Adrenal gland (tissue), 12 donors: ENCODE data around the gene FGFRL1. TPM values are rescaled to one million over a fixed set of nuclear protein-coding genes. Genes with fewer than 3 reads are reported as not detected.
A peak's percentile ranks its signal among the peaks of the same experiment; 100 is the strongest.

Experiments used
- DNase-seq, 7 donors: peaks; one replicate each; pipeline ENCODE4 v3.0.0-alpha.2; 2019 to 2020
- H3K27ac ChIP-seq, 5 donors: fragments of 200-600 bp; sonication (generic) in 4 of 5; 1 replicate in 3 of 5; 2 replicates in 2 of 5; pipeline versions ENCODE4 v1.5.1 to v1.8.0; 2016 to 2020; ENCODE audit warnings: mild to moderate bottlenecking in 1 of 5
- H3K27me3 ChIP-seq: fragments of 200-600 bp; 2 replicates; pipeline ENCODE4 v1.8.0; 2021
- H3K36me3 ChIP-seq, 2 donors: fragments of 200-600 bp; replicated peaks in 1 of 2; 1 replicate in 1 of 2; 2 replicates in 1 of 2; pipeline versions ENCODE4 v1.5.1 to v1.8.0; 2018 to 2022
- H3K4me1 ChIP-seq, 2 donors: fragments of 200-600 bp; replicated peaks in 1 of 2; 1 replicate in 1 of 2; 2 replicates in 1 of 2; pipeline versions ENCODE4 v1.5.1 to v1.8.0; 2018 to 2021
- H3K4me3 ChIP-seq, 4 donors: fragments of 200-600 bp; sonication (generic) in 3 of 4; one replicate each; pipeline ENCODE4 v1.5.1; 2016 to 2018
- H3K9me3 ChIP-seq, 3 donors: fragments of 200-600 bp; sonication (generic) in 1 of 3; replicated peaks in 1 of 3; 1 replicate in 2 of 3; 2 replicates in 1 of 3; pipeline versions ENCODE4 v1.5.1 to v1.8.0; 2016 to 2021
- CTCF ChIP-seq, 6 experiments: fragments of 450-650 bp in 4 of 6; fragments of 200-600 bp in 2 of 6; sonication (generic) in 1 of 6; IDR thresholded peaks; 1 replicate in 5 of 6; 2 replicates in 1 of 6; pipeline versions ENCODE4 v1.5.1 to v1.8.0; 2016 to 2021; ENCODE audit warnings: antibody characterized with exemption in 6 of 6, mild to moderate bottlenecking in 2 of 6, moderate library complexity in 1 of 6
- POLR2A ChIP-seq, 2 donors: fragments of 450-650 bp; IDR thresholded peaks; one replicate each; pipeline ENCODE4 v1.6.1; 2017; ENCODE audit warnings: antibody characterized with exemption in 2 of 2, mild to moderate bottlenecking in 2 of 2, moderate library complexity in 1 of 2
- WGBS, 4 donors: extraction: QIAGEN DNeasy Blood & Tissue Kit in 2 of 4; methylation state at CpG; one replicate each; pipeline versions ENCODE4 v1.1.5 to v1.1.7; 2013 to 2017; 5-methylcytosine and 5-hydroxymethylcytosine counted together
- intact Hi-C, 2 donors: fragments of 100-400 bp; cut with DNase I; formaldehyde crosslinking; loops; one replicate each; pipeline versions ENCODE4 v1.14.1 to v1.15.0; 2022 to 2023
- polyA plus RNA-seq, 3 donors: library from polyadenylated mRNA; stranded (reverse); fragments of 200-250 nt in 2 of 3; fragments of 350-450 nt in 1 of 3; fragmentation: Illumina TruSeq in 1 of 3; extraction: RNeasy Lipid Tissue Mini Kit (QIAGEN cat#74804) in 1 of 3; gene quantifications; one replicate each; pipeline ENCODE4 v1.2.3, GENCODE V29; 2013 to 2014
- total RNA-seq, 9 donors: library from RNA; depleted of rRNA in 4 of 9; stranded (reverse); fragments of >200 nt in 4 of 9; fragments of 120-200 nt in 1 of 9; fragmentation: NEBNext Ultra II Directional in 1 of 9; extraction: Animal tissue kit (Norgen Biotek cat#: 25700) in 1 of 9; gene quantifications; one replicate each; pipeline versions ENCODE4 v1.1.0 to v1.2.4, GENCODE V29; 2013 to 2023
- donor health status: healthy with polysubstance abuse.
- donor health status: Bipolar disorder and iron deficiency.
- donor health status: DM: yes; HTN: yes; CAD: no.
- donor health status: DM: no; HTN: no; CAD: no.
- donor health status: DM: no; HTN: no; CAD: no.
- donor health status: DM: yes; HTN: yes; CAD: no.

The FGFRL1 gene
- total and polyA plus RNA-seq, 12 donors = 24.4 to 274 (median 77.8) TPM

- peaks cover 0 to 7% of the 10 kb centered on the region in 2 donors for H3K36me3 ChIP-seq
- intact Hi-C loops = no loop called here
- peaks cover 12 to 31% of the 10 kb centered on the region in 2 donors for H3K4me1 ChIP-seq
- no peaks in the 10 kb centered on the region for H3K27me3 ChIP-seq
- H3K4me3 ChIP-seq = peak within 1 kb of the TSS; percentile 1 to 92 (median 42)
- TF ChIP-seq POLR2A (IDR thresholded peaks at IDR 0.05) (peak in 1 of 2 donors; percentile 44), CTCF (IDR thresholded peaks at IDR 0.05) (peak in 5 of 6 experiments; percentile 19 to 46 (median 34))
- 0 to 1% (median 1%) methylated on average over 18 to 69 of the region's 69 CpGs; no CpG with 5 or more reads in 1 of the 4 donors for WGBS, 4 donors
- peak within 1 kb of the TSS; percentile 38 to 88 (median 63) for H3K27ac ChIP-seq
- peak; percentile 80 to 86 (median 85) for DNase-seq
- H3K9me3 ChIP-seq = no peaks in the 10 kb centered on the region
Measured at GRCh38 chr4:986879-987623, 24.4 kb upstream of the FGFRL1 start, which contains the start of gene IDUA. Gene IDUA (plus strand): TSS chr4:987044. CDS start chr4:987085, 41 bp downstream.

DNA sequence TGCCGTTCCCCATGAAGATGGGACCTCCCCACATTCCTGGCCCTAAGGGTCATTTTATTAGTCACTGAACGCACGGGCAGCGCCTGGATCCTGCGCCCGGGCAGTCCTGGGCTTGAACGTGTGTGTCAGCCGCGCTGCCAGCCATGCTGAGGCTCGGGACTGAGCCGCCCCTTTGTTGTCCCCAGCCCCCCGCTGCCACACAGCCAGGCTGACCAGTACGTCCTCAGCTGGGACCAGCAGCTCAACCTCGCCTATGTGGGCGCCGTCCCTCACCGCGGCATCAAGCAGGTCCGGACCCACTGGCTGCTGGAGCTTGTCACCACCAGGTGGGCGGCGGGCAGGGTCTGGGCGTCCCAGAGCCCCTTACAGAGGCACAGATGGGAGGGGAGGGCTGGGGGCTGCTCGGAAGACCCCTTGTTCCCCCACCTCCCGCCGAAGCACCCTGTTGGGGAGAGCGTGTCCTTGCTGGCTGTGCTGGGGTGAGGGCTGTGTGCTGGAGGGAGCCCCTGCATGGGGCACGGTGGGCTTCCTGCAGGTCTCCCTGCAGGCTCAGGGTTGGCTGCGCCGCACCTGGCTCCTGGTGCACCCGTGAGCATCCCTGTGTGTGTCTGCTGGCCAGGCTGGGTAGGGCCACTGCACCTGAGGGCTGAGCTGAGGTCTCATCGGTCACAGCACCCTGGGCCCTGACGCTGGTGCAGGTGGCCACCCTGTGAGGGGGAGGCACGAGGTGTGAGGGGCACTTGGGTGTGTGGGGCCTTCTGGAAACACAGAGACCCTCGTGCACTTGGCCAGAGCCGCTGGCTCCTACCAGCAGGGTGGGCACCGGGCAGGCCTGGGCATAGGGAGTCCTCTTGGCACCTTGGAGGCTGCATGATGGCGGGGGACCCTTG is 23.6 kb upstream of the FGFRL1 start:
- peak in 6 of 7 donors; percentile 23 to 79 (median 68) for DNase-seq
- intact Hi-C loops = no loop called here
- Histone ChIP-seq H3K36me3 (peaks cover 0 to 7% of the 10 kb centered on the region in 2 donors), H3K4me3 (peak overlapping the region in 1 of 4 donors; percentile 92), H3K9me3 (no peaks in the 10 kb centered on the region), H3K27ac (peak overlapping the region in 4 of 5 donors; percentile 21 to 88 (median 71)), H3K27me3 (no peaks in the 10 kb centered on the region), H3K4me1 (peaks cover 17 to 37% of the 10 kb centered on the region in 2 donors)
- 61 to 74% (median 63%) methylated on average over 9 to 37 of the region's 37 CpGs for WGBS, 4 donors
- TF ChIP-seq CTCF (IDR thresholded peaks at IDR 0.05) = no peak
- TF ChIP-seq POLR2A (IDR thresholded peaks at IDR 0.05) = no peak

DNA sequence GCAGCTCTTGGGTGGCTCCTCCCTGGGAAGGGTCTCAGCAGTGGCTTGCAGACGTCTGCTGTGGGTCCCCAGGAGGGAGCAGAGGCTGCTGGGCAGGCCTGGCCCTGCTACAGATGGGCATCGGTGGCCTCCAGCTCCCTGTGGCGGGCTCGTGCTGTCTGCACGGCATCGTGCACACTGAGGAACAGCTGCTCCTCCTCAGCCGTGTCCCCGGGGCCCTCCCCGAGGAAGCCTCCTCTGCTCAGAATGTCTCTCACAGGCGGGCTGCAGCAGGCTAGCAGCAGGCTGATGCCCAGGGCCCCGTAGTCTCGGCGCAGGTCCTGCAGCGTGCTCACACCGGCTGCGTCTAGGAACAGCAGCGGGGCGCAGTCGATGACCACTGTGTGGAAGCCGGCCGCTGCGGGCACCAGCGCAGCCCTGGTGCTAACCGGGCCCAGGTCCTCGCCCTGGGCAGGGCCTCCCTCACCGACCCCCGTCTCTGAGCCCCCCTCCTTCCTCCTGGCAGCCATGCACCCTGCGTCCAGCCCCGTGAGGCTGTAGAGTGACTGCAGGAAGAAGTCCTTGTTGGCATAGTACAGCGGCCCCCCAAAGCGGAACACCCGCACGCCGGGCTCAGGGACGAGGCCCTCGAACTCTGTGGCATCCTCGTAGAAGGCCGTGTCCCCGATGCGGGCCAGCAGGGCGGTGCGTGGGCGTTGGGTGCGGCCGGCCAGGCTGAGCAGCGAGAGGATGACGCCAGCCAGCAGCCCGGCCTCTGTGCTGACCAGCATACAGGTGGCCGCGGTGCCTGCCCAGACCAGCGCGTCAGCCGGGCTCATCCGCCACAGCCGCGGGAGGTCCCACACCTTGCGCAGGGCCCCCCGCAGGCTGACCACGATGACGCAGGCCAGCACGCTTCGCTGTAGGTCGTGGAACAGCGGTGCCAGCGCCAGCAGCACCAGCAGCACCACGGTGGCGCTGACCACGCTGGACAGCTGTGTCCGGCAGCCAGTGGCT is 22.4 kb upstream of the FGFRL1 start:
- WGBS, 4 donors = 93 to 98% (median 94%) methylated on average over 7 to 69 of the region's 69 CpGs
- Histone ChIP-seq H3K27ac (no peak overlapping the region), H3K36me3 (peaks cover 0 to 7% of the 10 kb centered on the region in 2 donors), H3K27me3 (no peaks in the 10 kb centered on the region), H3K9me3 (no peaks in the 10 kb centered on the region), H3K4me1 (peaks cover 25 to 44% of the 10 kb centered on the region in 2 donors), H3K4me3 (no peak overlapping the region)
- no peak for TF ChIP-seq CTCF (IDR thresholded peaks at IDR 0.05)
- no peak for TF ChIP-seq POLR2A (IDR thresholded peaks at IDR 0.05)
- DNase-seq = peak in 3 of 7 donors; percentile 12 to 28 (median 27)
- intact Hi-C loops = no loop called here
